SW 1271 (cell line): ENCODE results near the gene MTHFD2L.

Experiments used
- DNase-seq, 2 experiments: peaks; one replicate each; lab custom pipeline; 2025; lab: John Stamatoyannopoulos, UW

MTHFD2L gene

DNA sequence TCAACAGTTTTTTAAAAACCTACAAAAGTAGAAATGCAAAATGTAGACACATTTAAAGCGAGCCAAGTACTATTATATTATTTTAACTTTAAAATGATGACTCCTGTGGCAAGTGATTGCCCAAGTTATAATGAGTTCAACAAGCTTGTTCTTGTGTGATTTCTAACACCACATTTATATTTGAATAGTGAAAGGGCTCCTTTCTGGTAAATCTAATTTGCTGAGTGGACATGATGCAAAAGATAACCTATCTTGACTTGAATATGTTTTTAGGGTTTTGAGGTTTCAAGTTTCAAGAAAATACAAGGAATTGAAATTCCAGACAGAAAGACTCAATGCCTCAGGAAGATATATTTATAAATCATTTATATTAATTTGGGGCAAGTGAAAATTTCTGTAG, 149.3 kb downstream of the MTHFD2L start:
- no peak for DNase-seq

GRCh38 chr4:74308215-74308614, 150.3 kb downstream of the MTHFD2L start, which contains the start of gene EPGN:
Gene EPGN (plus strand): TSS chr4:74308470. CDS start chr4:74308534, 64 bp downstream.
- no peak for DNase-seq

- no peak for DNase-seq
Measured at GRCh38 chr4:74309223-74309622, 151.3 kb downstream of the MTHFD2L start.

- peak in 1 of 2 experiments; percentile 39 for DNase-seq
Measured at GRCh38 chr4:74311696-74312313, 153.9 kb downstream of the MTHFD2L start.

DNA sequence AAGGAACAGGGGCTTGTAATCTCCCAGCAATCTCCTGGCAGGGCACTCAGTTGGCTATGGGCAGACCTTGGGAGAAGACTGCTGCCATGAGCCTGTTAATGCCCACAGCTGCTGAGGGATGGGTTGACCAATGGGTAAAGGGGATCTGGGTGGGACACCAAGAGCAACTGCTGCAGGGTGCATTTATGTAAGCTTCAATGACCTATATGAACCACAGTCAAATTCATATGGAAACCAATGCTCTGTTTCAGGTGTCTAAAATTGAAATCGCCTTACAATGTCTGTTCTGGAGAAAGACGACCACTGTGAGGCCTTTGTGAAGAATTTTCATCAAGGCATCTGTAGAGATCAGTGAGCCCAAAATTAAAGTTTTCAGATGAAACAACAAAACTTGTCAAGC, 156.4 kb downstream of the MTHFD2L start:
- DNase-seq, result no peak

DNA sequence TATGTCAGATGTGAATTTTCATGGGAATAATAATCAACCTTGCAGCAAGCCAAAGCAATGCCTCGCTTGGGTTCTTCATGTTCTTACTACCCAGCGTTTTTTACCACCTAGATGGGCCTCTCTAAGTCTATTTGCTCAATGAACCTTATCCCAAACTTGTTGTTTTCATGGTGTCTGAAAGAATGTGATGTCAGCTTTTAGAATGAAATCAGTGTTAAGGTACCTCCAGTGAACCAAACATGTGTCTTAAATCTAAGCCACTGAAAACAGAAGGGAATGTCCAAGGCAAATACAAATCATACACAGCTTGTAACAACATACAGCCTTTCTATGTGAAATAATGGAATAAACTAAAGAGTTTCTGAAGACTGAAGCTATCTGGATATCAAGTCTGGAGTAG, 157.0 kb downstream of the MTHFD2L start:
- no peak for DNase-seq

- DNase-seq, result no peak
Measured at GRCh38 chr4:74315376-74315775, 157.5 kb downstream of the MTHFD2L start.

GRCh38 chr4:74316397-74316796, 158.5 kb downstream of the MTHFD2L start:
- DNase-seq, result no peak

- DNase-seq, result no peak
Measured at GRCh38 chr4:74317616-74318246, 159.8 kb downstream of the MTHFD2L start.

DNA sequence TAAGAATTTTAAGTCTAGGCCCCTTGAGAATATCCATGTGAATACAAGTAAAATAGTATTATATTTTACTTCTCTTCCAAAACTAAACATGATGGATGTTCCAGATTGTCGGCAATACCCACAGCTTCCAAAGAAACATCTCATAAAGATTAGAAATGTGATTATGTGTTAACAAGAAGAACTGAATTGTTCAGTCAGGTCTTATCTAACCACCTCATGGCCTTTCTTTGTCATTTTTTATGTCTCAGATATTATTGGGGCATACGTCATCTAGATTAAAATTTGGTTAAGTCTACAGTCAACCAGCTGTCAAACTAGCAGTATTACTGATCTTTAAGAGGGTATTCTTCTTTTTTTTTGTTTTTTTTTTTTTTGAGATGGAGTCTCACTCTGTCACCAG, 160.4 kb downstream of the MTHFD2L start:
- DNase-seq, result no peak

GRCh38 chr4:74319470-74319869, 161.6 kb downstream of the MTHFD2L start:
- no peak for DNase-seq

DNA sequence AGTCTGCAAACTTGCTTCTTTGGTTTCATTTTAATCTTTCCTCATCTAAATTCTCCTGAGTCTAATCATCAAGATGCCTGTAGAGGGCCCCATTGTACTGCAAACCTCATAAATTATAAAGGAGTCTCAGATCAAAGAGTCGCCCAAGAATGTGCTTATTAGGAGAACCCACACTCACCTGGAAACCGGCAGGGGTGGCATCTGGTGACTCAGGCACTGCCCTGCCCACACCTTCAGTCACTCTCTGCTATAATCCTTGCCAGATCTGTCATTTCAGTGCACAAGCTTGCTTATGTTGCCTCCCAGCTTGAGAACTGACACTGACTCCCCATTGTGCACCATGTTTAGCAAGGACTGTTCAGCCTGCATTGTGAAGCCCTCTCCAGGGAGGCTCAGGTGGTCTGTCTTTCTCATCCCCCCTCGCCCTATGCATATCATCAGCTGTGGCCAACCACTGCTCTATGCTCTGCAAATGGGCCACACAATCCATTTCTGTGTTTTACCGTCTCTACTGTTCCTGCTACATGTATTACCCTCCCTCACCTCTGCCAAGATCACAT, 162.7 kb downstream of the MTHFD2L start:
- DNase-seq, result peak; percentile 13 to 64

DNA sequence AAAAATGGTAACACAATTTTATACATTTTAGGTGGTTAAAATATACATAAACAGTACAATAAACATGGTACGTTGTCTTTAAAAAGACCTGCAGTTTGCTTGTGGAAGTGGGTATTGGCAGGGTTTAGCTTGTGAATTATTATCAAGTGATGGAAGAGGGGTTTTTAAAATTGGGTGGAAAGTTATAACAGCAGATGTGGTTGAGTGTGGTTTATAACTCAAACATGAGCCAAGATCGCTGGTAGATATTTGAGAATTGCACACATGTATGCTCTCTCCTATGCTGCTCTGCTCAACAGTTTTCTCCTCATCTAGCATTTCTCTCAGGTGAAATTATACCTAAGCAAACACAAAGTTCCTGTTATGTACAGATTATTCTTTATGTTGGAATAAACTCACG, 164.4 kb downstream of the MTHFD2L start:
- no peak for DNase-seq

- DNase-seq, result no peak
Measured at GRCh38 chr4:74323663-74324062, 165.7 kb downstream of the MTHFD2L start.

- no peak for DNase-seq
Measured at GRCh38 chr4:74324262-74324661, 166.3 kb downstream of the MTHFD2L start.

DNA sequence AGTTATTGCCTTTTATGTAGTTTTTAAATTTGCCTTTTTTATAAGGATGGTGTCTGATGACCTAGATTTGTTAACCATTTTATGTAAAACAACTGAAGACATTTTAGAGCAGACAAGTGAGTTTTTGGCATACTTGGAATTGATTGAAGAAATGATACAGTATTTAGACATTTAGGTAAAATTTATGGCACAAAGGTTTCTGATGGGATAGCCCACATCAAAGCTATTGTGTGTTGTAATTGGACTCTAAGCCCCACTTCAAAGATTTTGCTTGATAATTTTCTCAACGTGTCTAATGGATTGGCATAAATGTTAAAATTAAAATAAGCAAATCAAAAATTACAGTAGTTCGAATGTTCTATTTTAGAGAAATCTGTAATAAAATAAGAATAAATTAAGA, 168.0 kb downstream of the MTHFD2L start:
- DNase-seq, result no peak

GRCh38 chr4:74327762-74328161, 169.8 kb downstream of the MTHFD2L start:
- DNase-seq, result no peak

- no peak for DNase-seq
Measured at GRCh38 chr4:74328501-74328900, 170.6 kb downstream of the MTHFD2L start.

DNA sequence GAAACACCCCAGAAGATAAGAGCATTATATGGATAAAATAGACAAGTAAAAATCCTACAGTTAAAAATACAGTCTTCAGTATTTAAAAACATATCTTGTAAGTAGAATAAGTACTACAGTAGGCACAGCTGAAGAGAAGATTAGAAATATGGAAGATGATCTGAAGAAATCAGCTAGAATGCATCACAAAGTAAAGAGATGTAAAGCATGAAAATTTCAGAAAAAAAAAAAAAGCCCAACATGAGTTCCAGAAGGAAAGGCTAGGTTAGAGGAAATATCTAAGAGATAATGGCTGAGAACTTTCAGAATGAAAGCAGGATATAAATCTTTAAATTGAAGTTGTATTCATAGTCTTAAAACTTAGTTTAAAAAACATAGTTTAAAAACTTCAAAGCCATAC, 171.4 kb downstream of the MTHFD2L start:
- DNase-seq, result no peak

DNA sequence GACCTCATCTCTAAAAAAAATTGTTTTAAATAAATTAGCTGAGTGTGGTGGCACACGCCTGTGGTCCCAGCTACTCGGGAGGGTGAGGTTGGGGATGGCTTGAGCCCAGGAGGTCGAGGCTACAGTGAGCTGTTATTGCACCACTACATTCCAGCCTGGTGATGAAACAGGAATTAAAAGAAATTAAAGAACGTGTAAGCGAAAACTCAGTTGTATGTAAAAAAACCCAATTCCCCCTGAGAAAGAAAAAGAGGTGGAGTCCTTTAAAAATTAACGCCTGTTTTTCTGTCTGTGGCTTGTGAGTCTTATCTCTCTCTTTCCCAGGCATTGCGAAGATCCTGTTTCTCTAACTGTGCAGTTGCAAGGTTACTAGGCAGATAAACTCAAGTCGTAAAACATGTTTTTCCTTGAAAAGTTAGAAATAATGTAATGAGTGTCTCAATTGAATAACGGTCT, 172.4 kb downstream of the MTHFD2L start:
- DNase-seq, result no peak

GRCh38 chr4:74331252-74331651, 173.3 kb downstream of the MTHFD2L start:
- no peak for DNase-seq

- no peak for DNase-seq
Measured at GRCh38 chr4:74331944-74332343, 174.0 kb downstream of the MTHFD2L start.

GRCh38 chr4:74334636-74335035, 176.7 kb downstream of the MTHFD2L start:
- no peak for DNase-seq
